ENCODE data around the gene PSMA4. TPM values are rescaled to one million over a fixed set of nuclear protein-coding genes. Genes with fewer than 3 reads are reported as not detected.
"Not testable (repeated sequence)": the region's sequence is repeated elsewhere in the genome, so short reads cannot be mapped to it uniquely, and the experiment has no call there.

PSMA4 gene
- total RNA-seq (2014; rRNA removed; shearing (Covaris generic); ENCODE audit: low replicate concordance) = 543 and 804 TPM in 2 replicates

- DNase-seq = peak; percentile 91
- no peaks in the 10 kb centered on the region for H3K27me3 ChIP-seq
- H3K9me3 ChIP-seq = no peaks in the 10 kb centered on the region
- peaks cover 39% of the 10 kb centered on the region for H3K36me3 ChIP-seq
- peak within 1 kb of the TSS; percentile 94 for H3K4me3 ChIP-seq
These were observed at the start of gene PSMA4 for GRCh38 chr15:78540141-78540870. Gene PSMA4, plus strand, starts transcription at chr15:78540444. Its CDS starts 1,484 bp downstream, at chr15:78541928.

- no peaks in the 10 kb centered on the region for H3K27me3 ChIP-seq
- no peak overlapping the region for H3K4me3 ChIP-seq
- peaks cover 95% of the 10 kb centered on the region for H3K36me3 ChIP-seq
- no peaks in the 10 kb centered on the region for H3K9me3 ChIP-seq
- no peak for DNase-seq
These were observed 47.4 kb upstream of the PSMA4 start for GRCh38 chr15:78492872-78493271.

- no peak for DNase-seq
- H3K36me3 ChIP-seq = peaks cover 44% of the 10 kb centered on the region
- H3K9me3 ChIP-seq = no peaks in the 10 kb centered on the region
- no peak overlapping the region for H3K4me3 ChIP-seq
- H3K27me3 ChIP-seq = no peaks in the 10 kb centered on the region
These were observed 38.4 kb upstream of the PSMA4 start for GRCh38 chr15:78501857-78502256.

- Histone ChIP-seq H3K27me3 (no peaks in the 10 kb centered on the region), H3K4me3 (no peak overlapping the region), H3K36me3 (peaks cover 36% of the 10 kb centered on the region), H3K9me3 (no peaks in the 10 kb centered on the region)
- no peak for DNase-seq
These were observed 37.6 kb upstream of the PSMA4 start for GRCh38 chr15:78502641-78503040.

GRCh38 chr15:78506971-78507830, 33.0 kb upstream of the PSMA4 start, which contains the start of gene HYKK:
Gene HYKK, plus strand, starts transcription at chr15:78507577. Its CDS starts 5,512 bp downstream, at chr15:78513089.
- no peaks in the 10 kb centered on the region for H3K9me3 ChIP-seq
- peak; percentile 96 for DNase-seq
- H3K4me3 ChIP-seq = peak within 1 kb of the TSS; percentile 86
- no peaks in the 10 kb centered on the region for H3K36me3 ChIP-seq
- no peaks in the 10 kb centered on the region for H3K27me3 ChIP-seq

- H3K4me3 ChIP-seq = peak overlapping the region; percentile 86
- no peaks in the 10 kb centered on the region for H3K27me3 ChIP-seq
- DNase-seq = no peak
- H3K36me3 ChIP-seq = no peaks in the 10 kb centered on the region
- H3K9me3 ChIP-seq = no peaks in the 10 kb centered on the region
These were observed 32.4 kb upstream of the PSMA4 start for GRCh38 chr15:78507831-78508160.

GRCh38 chr15:78508272-78508671, 32.0 kb upstream of the PSMA4 start:
- Histone ChIP-seq H3K9me3 (no peaks in the 10 kb centered on the region), H3K4me3 (peak overlapping the region; percentile 86), H3K27me3 (no peaks in the 10 kb centered on the region), H3K36me3 (no peaks in the 10 kb centered on the region)
- no peak for DNase-seq

GRCh38 chr15:78509726-78510312, 30.4 kb upstream of the PSMA4 start:
- DNase-seq = no peak
- H3K4me3 ChIP-seq = no peak overlapping the region
- H3K27me3 ChIP-seq = no peaks in the 10 kb centered on the region
- no peaks in the 10 kb centered on the region for H3K36me3 ChIP-seq
- no peaks in the 10 kb centered on the region for H3K9me3 ChIP-seq

- not testable (repeated sequence) for H3K36me3 ChIP-seq, H3K9me3 ChIP-seq, DNase-seq, H3K27me3 ChIP-seq, H3K4me3 ChIP-seq
These were observed 20.2 kb upstream of the PSMA4 start for GRCh38 chr15:78520035-78520434.

- Histone ChIP-seq H3K9me3 (no peaks in the 10 kb centered on the region), H3K27me3 (no peaks in the 10 kb centered on the region), H3K4me3 (no peak overlapping the region), H3K36me3 (no peaks in the 10 kb centered on the region)
- DNase-seq = no peak
These were observed 16.0 kb upstream of the PSMA4 start for GRCh38 chr15:78524230-78524629.

GRCh38 chr15:78527325-78527724, 12.9 kb upstream of the PSMA4 start:
- no peaks in the 10 kb centered on the region for H3K27me3 ChIP-seq
- no peaks in the 10 kb centered on the region for H3K9me3 ChIP-seq
- no peak overlapping the region for H3K4me3 ChIP-seq
- H3K36me3 ChIP-seq = no peaks in the 10 kb centered on the region
- no peak for DNase-seq

- no peak for DNase-seq
- H3K27me3 ChIP-seq = no peaks in the 10 kb centered on the region
- H3K36me3 ChIP-seq = no peaks in the 10 kb centered on the region
- no peak overlapping the region for H3K4me3 ChIP-seq
- no peaks in the 10 kb centered on the region for H3K9me3 ChIP-seq
These were observed 6.9 kb upstream of the PSMA4 start for GRCh38 chr15:78533331-78533730.

- Histone ChIP-seq H3K9me3 (no peaks in the 10 kb centered on the region), H3K4me3 (no peak overlapping the region), H3K36me3 (0 out of 2 replicates have a peak, but pooled peaks cover 3% of the 10 kb centered on the region), H3K27me3 (no peaks in the 10 kb centered on the region)
- DNase-seq = no peak
These were observed 4.1 kb upstream of the PSMA4 start for GRCh38 chr15:78536134-78536533.

GRCh38 chr15:78537266-78537905, 2.9 kb upstream of the PSMA4 start:
- Histone ChIP-seq H3K4me3 (no peak overlapping the region), H3K27me3 (no peaks in the 10 kb centered on the region), H3K36me3 (peaks cover 14% of the 10 kb centered on the region), H3K9me3 (no peaks in the 10 kb centered on the region)
- DNase-seq = no peak

- Histone ChIP-seq H3K27me3 (no peaks in the 10 kb centered on the region), H3K4me3 (no peak overlapping the region), H3K9me3 (no peaks in the 10 kb centered on the region), H3K36me3 (peaks cover 22% of the 10 kb centered on the region)
- DNase-seq = no peak
These were observed 1.9 kb upstream of the PSMA4 start for GRCh38 chr15:78538358-78538757.

- peaks cover 32% of the 10 kb centered on the region for H3K36me3 ChIP-seq
- DNase-seq, H3K9me3 ChIP-seq, H3K27me3 ChIP-seq: not testable (repeated sequence)
- H3K4me3 ChIP-seq = peak overlapping the region; percentile 94
These were observed 642 bp upstream of the PSMA4 start for GRCh38 chr15:78539464-78540140.
